ENCODE measurements around the gene PTPRH.

- TF ChIP-seq POLR2A (IDR thresholded peaks at IDR 0.05; ENCODE audit: low read depth) (no peak), EP300 (IDR thresholded peaks at IDR 0.05) (no peak)
- TF ChIP-seq, protein P1, sequence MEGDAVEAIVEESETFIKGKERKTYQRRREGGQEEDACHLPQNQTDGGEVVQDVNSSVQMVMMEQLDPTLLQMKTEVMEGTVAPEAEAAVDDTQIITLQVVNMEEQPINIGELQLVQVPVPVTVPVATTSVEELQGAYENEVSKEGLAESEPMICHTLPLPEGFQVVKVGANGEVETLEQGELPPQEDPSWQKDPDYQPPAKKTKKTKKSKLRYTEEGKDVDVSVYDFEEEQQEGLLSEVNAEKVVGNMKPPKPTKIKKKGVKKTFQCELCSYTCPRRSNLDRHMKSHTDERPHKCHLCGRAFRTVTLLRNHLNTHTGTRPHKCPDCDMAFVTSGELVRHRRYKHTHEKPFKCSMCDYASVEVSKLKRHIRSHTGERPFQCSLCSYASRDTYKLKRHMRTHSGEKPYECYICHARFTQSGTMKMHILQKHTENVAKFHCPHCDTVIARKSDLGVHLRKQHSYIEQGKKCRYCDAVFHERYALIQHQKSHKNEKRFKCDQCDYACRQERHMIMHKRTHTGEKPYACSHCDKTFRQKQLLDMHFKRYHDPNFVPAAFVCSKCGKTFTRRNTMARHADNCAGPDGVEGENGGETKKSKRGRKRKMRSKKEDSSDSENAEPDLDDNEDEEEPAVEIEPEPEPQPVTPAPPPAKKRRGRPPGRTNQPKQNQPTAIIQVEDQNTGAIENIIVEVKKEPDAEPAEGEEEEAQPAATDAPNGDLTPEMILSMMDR (IDR thresholded peaks at IDR 0.05), result no peak
These were observed 28.7 kb upstream of the PTPRH start for GRCh38 chr19:55238030-55238429.
